Measurements from ENCODE around the gene TMEM178A.

- TF ChIP-seq POLR2A (IDR thresholded peaks at IDR 0.05; ENCODE audit: low read depth, low read length) (no peak), CTCF (conservative IDR thresholded peaks at IDR 0.05; ENCODE audit: low read depth, low read length) (no peak), RAD21 (IDR thresholded peaks at IDR 0.05; ENCODE audit: low read length) (no peak), RCOR1 (IDR thresholded peaks at IDR 0.05; ENCODE audit: insufficient replicate concordance, low read length) (no peak), CEBPB (IDR thresholded peaks at IDR 0.05; ENCODE audit: low read depth, low read length) (no peak), RFX5 (IDR thresholded peaks at IDR 0.05; ENCODE audit: low read depth, low read length) (no peak), CHD1 (IDR thresholded peaks at IDR 0.05; ENCODE audit: low read depth, low read length) (no peak), MAZ (IDR thresholded peaks at IDR 0.05; ENCODE audit: borderline replicate concordance, low read depth, low read length) (no peak), MAFK (IDR thresholded peaks at IDR 0.05; ENCODE audit: low read depth, low read length) (no peak), ELK1 (IDR thresholded peaks at IDR 0.05; ENCODE audit: borderline replicate concordance, low read depth, low read length) (no peak)
These were observed 1.6 kb downstream of the TMEM178A start for GRCh38 chr2:39667104-39667885.

All from IMR-90 (cell line).